Skeletal muscle satellite cell (primary cell): ENCODE data around the gene CACNA2D3.

Experiments used
- H3K27me3 ChIP-seq: 2 replicates; pipeline ENCODE4 v1.7.0; 2013; ENCODE audit warnings: low read length; ENCODE audit not compliant: control insufficient read depth, insufficient read depth
- H3K36me3 ChIP-seq: 2 replicates; pipeline ENCODE4 v1.7.0; 2013; ENCODE audit warnings: mild to moderate bottlenecking, control low read depth, low read length; ENCODE audit not compliant: insufficient read depth
- H3K4me1 ChIP-seq: 2 replicates; pipeline ENCODE4 v1.7.0; 2013; ENCODE audit warnings: low read length; ENCODE audit not compliant: control insufficient read depth, insufficient read depth
- H3K4me2 ChIP-seq: 2 replicates; pipeline ENCODE4 v1.7.0; 2013; ENCODE audit warnings: mild to moderate bottlenecking, low read length
- H3K4me3 ChIP-seq: 2 replicates; pipeline ENCODE4 v1.7.0; 2013; ENCODE audit warnings: low read length
- H3K9ac ChIP-seq: 2 replicates; pipeline ENCODE4 v1.7.0; 2013; ENCODE audit warnings: mild to moderate bottlenecking, low read depth, low read length, moderate library complexity
- H3K9me3 ChIP-seq: replicated peaks from 2 replicates; pipeline ENCODE4 v1.7.0; 2013; ENCODE audit warnings: mild to moderate bottlenecking, control low read depth, low read length

Gene CACNA2D3

DNA sequence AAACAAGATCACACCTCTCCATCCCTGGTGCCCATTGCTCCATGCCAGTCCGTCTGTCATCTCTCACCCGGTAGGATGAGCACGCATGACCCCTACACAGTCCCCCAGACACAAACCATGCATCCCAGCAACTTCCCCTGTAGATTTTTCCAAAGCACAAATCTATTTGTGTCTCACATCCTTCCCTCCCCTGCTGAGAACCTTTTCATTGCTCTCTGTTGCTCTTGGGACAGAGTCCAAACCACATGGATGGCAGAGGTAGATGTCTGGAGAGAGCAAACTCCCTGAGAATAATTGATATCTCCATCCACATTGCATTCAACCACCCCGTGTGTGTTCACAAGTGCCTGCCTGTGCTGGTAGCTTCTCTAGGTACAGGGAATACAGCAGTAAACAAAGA, 835.4 kb downstream of the CACNA2D3 start:
- H3K4me1 ChIP-seq, result peaks cover 23% of the 10 kb centered on the region
- H3K36me3 ChIP-seq, result no peaks in the 10 kb centered on the region
- no peak overlapping the region for H3K4me3 ChIP-seq
- H3K27me3 ChIP-seq, result no peaks in the 10 kb centered on the region
- no peaks in the 10 kb centered on the region for H3K9me3 ChIP-seq
- no peak overlapping the region for H3K9ac ChIP-seq
- no peak overlapping the region for H3K4me2 ChIP-seq

- H3K9ac ChIP-seq, result no peak overlapping the region
- no peaks in the 10 kb centered on the region for H3K27me3 ChIP-seq
- no peak overlapping the region for H3K4me2 ChIP-seq
- no peak overlapping the region for H3K4me3 ChIP-seq
- peaks cover 10% of the 10 kb centered on the region for H3K4me1 ChIP-seq
- no peaks in the 10 kb centered on the region for H3K36me3 ChIP-seq
- no peaks in the 10 kb centered on the region for H3K9me3 ChIP-seq
These were observed 837.7 kb downstream of the CACNA2D3 start for GRCh38 chr3:54960082-54960481.

DNA sequence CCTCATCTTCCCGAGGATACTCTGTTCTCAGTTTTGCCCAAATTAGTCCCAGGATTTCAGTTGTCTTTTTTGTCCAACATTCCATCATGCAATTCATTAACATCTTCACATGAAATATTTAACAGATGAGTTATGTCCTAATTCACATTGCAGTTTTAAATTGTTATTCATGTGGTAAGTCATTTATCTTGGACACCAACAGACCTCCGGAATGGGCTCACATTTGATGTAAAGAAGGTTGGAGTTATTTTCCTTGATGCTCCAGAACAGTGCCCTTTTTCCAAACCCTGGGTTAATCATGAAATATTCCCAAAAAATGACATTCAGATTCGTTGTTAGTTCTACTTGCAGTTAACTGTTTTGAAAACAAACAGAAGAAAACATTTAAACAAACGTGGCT, 838.3 kb downstream of the CACNA2D3 start:
- H3K9ac ChIP-seq, result no peak overlapping the region
- H3K36me3 ChIP-seq, result no peaks in the 10 kb centered on the region
- no peak overlapping the region for H3K4me3 ChIP-seq
- peaks cover 14% of the 10 kb centered on the region for H3K4me1 ChIP-seq
- H3K27me3 ChIP-seq, result no peaks in the 10 kb centered on the region
- no peak overlapping the region for H3K4me2 ChIP-seq
- no peaks in the 10 kb centered on the region for H3K9me3 ChIP-seq

- Histone ChIP-seq H3K4me1 (peaks cover 14% of the 10 kb centered on the region), H3K9ac (no peak overlapping the region), H3K4me3 (no peak overlapping the region), H3K4me2 (no peak overlapping the region), H3K27me3 (no peaks in the 10 kb centered on the region), H3K9me3 (no peaks in the 10 kb centered on the region), H3K36me3 (no peaks in the 10 kb centered on the region)
These were observed 839.8 kb downstream of the CACNA2D3 start for GRCh38 chr3:54962200-54962599.

DNA sequence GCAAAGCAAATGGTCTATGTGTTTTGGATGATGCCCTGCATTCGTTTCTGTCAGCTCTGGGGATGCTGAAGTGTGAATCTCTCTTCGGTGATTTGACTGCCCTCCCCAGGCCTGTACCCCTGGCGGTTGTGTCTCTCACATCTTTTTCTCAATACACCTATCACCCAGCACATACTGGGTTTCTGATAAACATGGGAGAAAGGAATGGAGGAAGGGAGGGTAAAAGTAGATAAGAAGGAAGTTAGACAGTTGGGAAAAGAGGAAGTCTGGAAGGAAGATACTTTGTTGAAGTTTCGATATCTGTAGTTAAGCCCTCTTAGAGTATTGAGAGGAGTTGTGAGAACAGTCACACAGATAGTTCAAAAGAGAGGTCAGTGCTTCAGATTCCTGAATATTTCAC, 841.3 kb downstream of the CACNA2D3 start:
- Histone ChIP-seq H3K36me3 (no peaks in the 10 kb centered on the region), H3K27me3 (no peaks in the 10 kb centered on the region), H3K4me1 (peaks cover 18% of the 10 kb centered on the region)

DNA sequence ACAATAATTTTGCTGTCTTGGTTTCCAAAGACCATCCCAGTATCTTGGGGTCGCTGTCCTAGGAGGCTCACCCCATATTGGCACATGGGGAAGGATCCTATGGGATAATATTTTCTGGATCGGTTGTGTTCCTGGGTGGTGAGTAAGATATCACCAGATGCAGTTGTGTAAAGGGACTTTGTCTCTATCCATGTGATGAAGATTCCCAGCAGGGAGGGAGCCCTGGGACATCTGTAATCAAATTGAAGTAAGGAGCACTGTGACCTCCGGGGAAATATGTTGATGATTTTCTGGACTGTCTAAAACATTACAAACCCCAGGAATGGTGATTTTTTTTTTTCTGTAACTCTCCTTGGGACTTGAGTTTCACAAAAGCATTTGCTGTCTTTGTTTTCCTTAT, 841.7 kb downstream of the CACNA2D3 start:
- Histone ChIP-seq H3K36me3 (no peaks in the 10 kb centered on the region), H3K9ac (no peak overlapping the region)

More for the DNA sequence above, 841.3 kb downstream of the CACNA2D3 start:
- no peaks in the 10 kb centered on the region for H3K9me3 ChIP-seq
- H3K4me2 ChIP-seq, result no peak overlapping the region
- no peak overlapping the region for H3K4me3 ChIP-seq
- no peak overlapping the region for H3K9ac ChIP-seq

GRCh38 chr3:54965746-54966145, 843.4 kb downstream of the CACNA2D3 start:
- Histone ChIP-seq H3K27me3 (no peaks in the 10 kb centered on the region), H3K4me3 (no peak overlapping the region), H3K4me1 (peaks cover 29% of the 10 kb centered on the region), H3K36me3 (no peaks in the 10 kb centered on the region), H3K9me3 (no peaks in the 10 kb centered on the region), H3K9ac (no peak overlapping the region), H3K4me2 (no peak overlapping the region)

More for the DNA sequence above, 841.7 kb downstream of the CACNA2D3 start:
- Histone ChIP-seq H3K9me3 (no peaks in the 10 kb centered on the region), H3K27me3 (no peaks in the 10 kb centered on the region), H3K4me3 (no peak overlapping the region), H3K4me2 (no peak overlapping the region), H3K4me1 (peaks cover 22% of the 10 kb centered on the region)

- Histone ChIP-seq H3K27me3 (no peaks in the 10 kb centered on the region), H3K4me2 (no peak overlapping the region), H3K9me3 (no peaks in the 10 kb centered on the region), H3K9ac (no peak overlapping the region), H3K36me3 (no peaks in the 10 kb centered on the region), H3K4me1 (peaks cover 32% of the 10 kb centered on the region), H3K4me3 (no peak overlapping the region)
These were observed 844.6 kb downstream of the CACNA2D3 start for GRCh38 chr3:54966979-54967378.

DNA sequence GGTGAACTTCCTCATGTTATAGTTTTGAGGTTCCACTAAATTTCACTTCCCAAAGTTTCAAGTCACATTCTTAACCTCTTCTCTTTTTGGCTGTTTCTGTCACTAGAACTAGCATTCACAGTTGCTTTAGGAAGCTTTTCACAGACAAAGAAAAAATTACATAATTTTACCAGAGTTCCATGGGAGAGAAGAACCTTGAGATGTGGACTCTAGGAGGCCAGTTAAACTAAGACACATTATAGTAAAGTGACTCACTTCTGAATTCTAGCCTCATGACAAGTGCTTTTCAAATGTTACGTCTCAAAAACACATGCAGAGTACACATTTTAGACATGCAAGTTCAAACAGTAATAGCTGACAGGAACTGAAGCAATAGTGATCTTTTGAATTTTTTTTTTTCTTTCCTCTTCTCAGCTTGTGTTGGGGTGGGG, 845.4 kb downstream of the CACNA2D3 start:
- no peaks in the 10 kb centered on the region for H3K9me3 ChIP-seq
- no peak overlapping the region for H3K9ac ChIP-seq
- H3K36me3 ChIP-seq, result no peaks in the 10 kb centered on the region
- H3K27me3 ChIP-seq, result no peaks in the 10 kb centered on the region
- no peak overlapping the region for H3K4me2 ChIP-seq
- H3K4me3 ChIP-seq, result no peak overlapping the region
- H3K4me1 ChIP-seq, result peaks cover 32% of the 10 kb centered on the region

- Histone ChIP-seq H3K9ac (no peak overlapping the region), H3K9me3 (no peaks in the 10 kb centered on the region), H3K36me3 (no peaks in the 10 kb centered on the region), H3K4me1 (peaks cover 32% of the 10 kb centered on the region), H3K4me2 (no peak overlapping the region), H3K27me3 (no peaks in the 10 kb centered on the region), H3K4me3 (no peak overlapping the region)
These were observed 846.3 kb downstream of the CACNA2D3 start for GRCh38 chr3:54968546-54969172.

DNA sequence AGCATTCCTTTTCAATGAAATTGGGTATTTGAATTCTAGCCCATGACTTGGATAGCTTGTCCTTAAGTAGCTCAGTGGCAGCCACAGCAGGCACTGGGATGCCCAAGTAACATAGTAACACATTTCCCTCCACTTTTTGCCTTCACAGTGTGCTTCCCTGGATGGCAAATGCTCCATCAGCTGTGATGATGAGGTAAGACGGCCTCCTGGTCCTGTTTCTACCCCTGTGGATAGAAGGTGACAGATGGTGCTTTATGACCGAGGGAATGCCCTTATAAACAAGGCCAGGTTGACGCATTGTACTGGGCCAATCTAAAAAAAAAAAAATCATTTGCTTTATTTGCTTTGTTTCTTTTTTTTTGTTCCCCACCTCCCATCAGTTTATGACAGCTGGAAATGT, 847.3 kb downstream of the CACNA2D3 start:
- Histone ChIP-seq H3K9me3 (no peaks in the 10 kb centered on the region), H3K9ac (no peak overlapping the region), H3K4me1 (peaks cover 32% of the 10 kb centered on the region), H3K27me3 (no peaks in the 10 kb centered on the region), H3K36me3 (no peaks in the 10 kb centered on the region), H3K4me3 (no peak overlapping the region), H3K4me2 (no peak overlapping the region)

DNA sequence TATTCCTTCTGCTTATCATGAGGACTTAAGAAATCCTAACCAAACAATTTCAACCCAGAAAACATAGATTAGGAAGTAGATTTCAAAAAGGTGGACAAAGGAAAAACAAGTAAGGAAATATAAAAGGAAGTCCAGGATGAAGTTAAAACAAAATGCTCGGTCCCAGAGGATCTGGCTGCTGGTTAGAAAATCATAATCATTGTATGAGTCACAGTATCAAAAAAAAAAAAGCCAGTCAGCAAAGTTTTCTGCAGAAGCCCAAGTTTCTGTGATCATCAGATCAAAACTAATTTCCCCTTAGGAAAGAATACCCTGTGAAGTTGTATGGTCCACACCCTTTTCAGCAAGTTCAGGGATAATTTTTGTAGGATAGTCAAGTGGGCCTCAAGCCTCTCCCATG, 848.5 kb downstream of the CACNA2D3 start:
- no peak overlapping the region for H3K4me3 ChIP-seq
- no peaks in the 10 kb centered on the region for H3K36me3 ChIP-seq
- H3K4me1 ChIP-seq, result peaks cover 29% of the 10 kb centered on the region
- peak overlapping the region; percentile 26 for H3K4me2 ChIP-seq
- H3K9me3 ChIP-seq, result no peaks in the 10 kb centered on the region
- H3K9ac ChIP-seq, result no peak overlapping the region
- H3K27me3 ChIP-seq, result no peaks in the 10 kb centered on the region
